ENCODE data around the gene MORF4L1. TPM values are rescaled to one million over a fixed set of nuclear protein-coding genes. Genes with fewer than 3 reads are reported as not detected.

Gene MORF4L1
- total RNA-seq, 1 donor from 2014 or later = 930 TPM

GRCh38 chr15:78947506-78947905 lies 74.8 kb downstream of the MORF4L1 start:
- H3K4me1 Mint-ChIP-seq = peaks cover 12% of the 10 kb centered on the region
- no peaks in the 10 kb centered on the region for H3K36me3 Mint-ChIP-seq
- DNase-seq (ENCODE audit: low spot score) = no peak
- H3K36me3 ChIP-seq = no peaks in the 10 kb centered on the region
- peaks cover 13% of the 10 kb centered on the region for H3K27me3 Mint-ChIP-seq (ENCODE audit: insufficient read depth, low read depth)
- no peak overlapping the region for H3K27ac ChIP-seq
- H3K4me1 ChIP-seq = peaks cover 3% of the 10 kb centered on the region
- TF ChIP-seq EZH2phosphoT487 (IDR thresholded peaks at IDR 0.05) (no peak), EZH2 (IDR thresholded peaks at IDR 0.05) (no peak)
- TF ChIP-seq, protein P1, sequence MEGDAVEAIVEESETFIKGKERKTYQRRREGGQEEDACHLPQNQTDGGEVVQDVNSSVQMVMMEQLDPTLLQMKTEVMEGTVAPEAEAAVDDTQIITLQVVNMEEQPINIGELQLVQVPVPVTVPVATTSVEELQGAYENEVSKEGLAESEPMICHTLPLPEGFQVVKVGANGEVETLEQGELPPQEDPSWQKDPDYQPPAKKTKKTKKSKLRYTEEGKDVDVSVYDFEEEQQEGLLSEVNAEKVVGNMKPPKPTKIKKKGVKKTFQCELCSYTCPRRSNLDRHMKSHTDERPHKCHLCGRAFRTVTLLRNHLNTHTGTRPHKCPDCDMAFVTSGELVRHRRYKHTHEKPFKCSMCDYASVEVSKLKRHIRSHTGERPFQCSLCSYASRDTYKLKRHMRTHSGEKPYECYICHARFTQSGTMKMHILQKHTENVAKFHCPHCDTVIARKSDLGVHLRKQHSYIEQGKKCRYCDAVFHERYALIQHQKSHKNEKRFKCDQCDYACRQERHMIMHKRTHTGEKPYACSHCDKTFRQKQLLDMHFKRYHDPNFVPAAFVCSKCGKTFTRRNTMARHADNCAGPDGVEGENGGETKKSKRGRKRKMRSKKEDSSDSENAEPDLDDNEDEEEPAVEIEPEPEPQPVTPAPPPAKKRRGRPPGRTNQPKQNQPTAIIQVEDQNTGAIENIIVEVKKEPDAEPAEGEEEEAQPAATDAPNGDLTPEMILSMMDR (IDR thresholded peaks at IDR 0.05) = no peak
- peak overlapping the region; percentile 46 for H3K27ac Mint-ChIP-seq
- no peaks in the 10 kb centered on the region for H3K79me2 ChIP-seq (ENCODE audit: low read depth)
- H4K20me1 ChIP-seq (ENCODE audit: low read depth) = peaks cover 5% of the 10 kb centered on the region
- H3K4me2 ChIP-seq = no peak overlapping the region
- no peaks in the 10 kb centered on the region for H3K9me3 Mint-ChIP-seq
- peaks cover 47% of the 10 kb centered on the region for H3K27me3 ChIP-seq
- H3K4me3 Mint-ChIP-seq = no peak overlapping the region
- H3F3A ChIP-seq (ENCODE audit: low read depth) = peaks cover 9% of the 10 kb centered on the region
- H2AFZ ChIP-seq (replicated peaks) = no peak overlapping the region
- H3K9ac ChIP-seq = no peak overlapping the region
- H3K4me3 ChIP-seq = no peak overlapping the region
- H3K9me3 ChIP-seq (ENCODE audit: low read depth) = no peaks in the 10 kb centered on the region

Small RNA genes lying within 50 kb of the gene (small RNA-seq; reads per million reads assigned to genes)
- gene RNU6-415P = not detected

Other genes with a start within 250 kb of the MORF4L1 start
- 0.24 and 0.37 TPM in 2 replicates for gene CHRNB4, start 231.7 kb upstream of the MORF4L1 start, total RNA-seq (ENCODE audit: low replicate concordance)
- gene ADAMTS7, start 61.4 kb upstream of the MORF4L1 start, total RNA-seq (ENCODE audit: low replicate concordance) = 19.2 and 56.6 TPM in 2 replicates
- 3.5 and 9.0 TPM in 2 replicates for gene CTSH, start 72.2 kb downstream of the MORF4L1 start, total RNA-seq (ENCODE audit: low replicate concordance)
- 0.22 and 0.59 TPM in 2 replicates for gene RASGRF1, start 217.9 kb downstream of the MORF4L1 start, total RNA-seq (ENCODE audit: low replicate concordance)